Astrocyte (in vitro differentiated cells and primary cell): ENCODE data around the gene RAB5IF. TPM values are rescaled to one million over a fixed set of nuclear protein-coding genes. Genes with fewer than 3 reads are reported as not detected.
A peak's percentile ranks its signal among the peaks of the same experiment; 100 is the strongest.
"Not testable (repeated sequence)": the region's sequence is repeated elsewhere in the genome, so short reads cannot be mapped to it uniquely, and the experiment has no call there.

ENCODE experiments used
- DNase-seq: peaks from one replicate; pipeline ENCODE4 v3.0.0-alpha.2; 2010; ENCODE audit warnings: low read depth
- FAIRE-seq: peaks from 2 replicates; lab custom pipeline; 2011; peaks lifted over from hg19 to GRCh38; lab: Jason Lieb, UNC
- H2AFZ ChIP-seq: 2 replicates; pipeline ENCODE4 v1.6.0; 2012; ENCODE audit warnings: low read depth, low read length, inconsistent platforms
- H3K27ac ChIP-seq: 2 replicates; pipeline ENCODE4 v1.5.1; 2011; ENCODE audit warnings: low read depth, low read length, inconsistent platforms
- H3K27me3 ChIP-seq: 2 replicates; pipeline ENCODE4 v1.6.0; 2011; ENCODE audit warnings: low read length, inconsistent platforms; ENCODE audit not compliant: insufficient read depth
- H3K36me3 ChIP-seq: 2 replicates; pipeline ENCODE4 v1.5.1; 2011; ENCODE audit warnings: low read length, inconsistent platforms; ENCODE audit not compliant: insufficient read depth
- H3K4me1 ChIP-seq: 2 replicates; pipeline ENCODE4 v1.5.1; 2011; ENCODE audit warnings: low read length, inconsistent platforms; ENCODE audit not compliant: insufficient read depth
- H3K4me2 ChIP-seq: 2 replicates; pipeline ENCODE4 v1.6.0; 2012; ENCODE audit warnings: low read length, inconsistent platforms
- H3K4me3 ChIP-seq: 2 replicates; pipeline ENCODE4 v1.5.1; 2011; ENCODE audit warnings: low read depth, mild to moderate bottlenecking, low read length, inconsistent platforms; ENCODE audit not compliant: insufficient read depth
- H3K79me2 ChIP-seq: 2 replicates; pipeline ENCODE4 v1.6.0; 2012; ENCODE audit warnings: mild to moderate bottlenecking, low read length, inconsistent platforms; ENCODE audit not compliant: insufficient read depth
- H3K9ac ChIP-seq: 2 replicates; pipeline ENCODE4 v1.6.0; 2012; ENCODE audit warnings: mild to moderate bottlenecking, low read length, inconsistent platforms
- H3K9me3 ChIP-seq: 2 replicates; pipeline ENCODE4 v1.5.1; 2012; ENCODE audit warnings: low read depth, mild to moderate bottlenecking, low read length, inconsistent platforms; ENCODE audit not compliant: insufficient read depth
- H4K20me1 ChIP-seq: 2 replicates; pipeline ENCODE4 v1.6.0; 2012; ENCODE audit warnings: low read length, inconsistent platforms; ENCODE audit not compliant: insufficient read depth
- H3K27ac Mint-ChIP-seq: one replicate; pipeline ENCODE4 v1.8.0; 2021; ENCODE audit warnings: mild to moderate bottlenecking, mixed read lengths; ENCODE audit not compliant: unreplicated experiment
- H3K27me3 Mint-ChIP-seq: one replicate; pipeline ENCODE4 v1.8.0; 2021; ENCODE audit warnings: low read depth, mixed read lengths; ENCODE audit not compliant: unreplicated experiment
- H3K36me3 Mint-ChIP-seq: one replicate; pipeline ENCODE4 v1.8.0; 2021; ENCODE audit warnings: low read depth, mixed read lengths; ENCODE audit not compliant: unreplicated experiment
- H3K4me1 Mint-ChIP-seq: one replicate; pipeline ENCODE4 v1.8.0; 2021; ENCODE audit warnings: low read depth, mixed read lengths; ENCODE audit not compliant: unreplicated experiment
- H3K4me3 Mint-ChIP-seq: one replicate; pipeline ENCODE4 v1.8.0; 2021; ENCODE audit warnings: mild to moderate bottlenecking, moderate library complexity, mixed read lengths; ENCODE audit not compliant: unreplicated experiment
- H3K9me3 Mint-ChIP-seq: one replicate; pipeline ENCODE4 v1.8.0; 2021; ENCODE audit warnings: mild to moderate bottlenecking, mixed read lengths; ENCODE audit not compliant: unreplicated experiment
- EZH2 ChIP-seq: IDR thresholded peaks from 2 replicates; pipeline ENCODE4 v1.6.1; 2012; ENCODE audit warnings: mild to moderate bottlenecking, low read length, inconsistent platforms; ENCODE audit not compliant: insufficient read depth
- total RNA-seq: library from RNA; stranded (reverse); gene quantifications from 2 replicates; pipeline ENCODE4 v1.2.1, GENCODE V29; 2021
- TF ChIP-seq, protein P1 (sequence below): IDR thresholded peaks from 2 replicates; pipeline ENCODE4 v1.5.1; 2011; ENCODE audit warnings: low read depth, mild to moderate bottlenecking, inconsistent platforms, low read length, moderate library complexity; ENCODE audit not compliant: insufficient read depth

Gene RAB5IF
- total RNA-seq, 1 donor from 2014 or later, result 117 TPM

DNA sequence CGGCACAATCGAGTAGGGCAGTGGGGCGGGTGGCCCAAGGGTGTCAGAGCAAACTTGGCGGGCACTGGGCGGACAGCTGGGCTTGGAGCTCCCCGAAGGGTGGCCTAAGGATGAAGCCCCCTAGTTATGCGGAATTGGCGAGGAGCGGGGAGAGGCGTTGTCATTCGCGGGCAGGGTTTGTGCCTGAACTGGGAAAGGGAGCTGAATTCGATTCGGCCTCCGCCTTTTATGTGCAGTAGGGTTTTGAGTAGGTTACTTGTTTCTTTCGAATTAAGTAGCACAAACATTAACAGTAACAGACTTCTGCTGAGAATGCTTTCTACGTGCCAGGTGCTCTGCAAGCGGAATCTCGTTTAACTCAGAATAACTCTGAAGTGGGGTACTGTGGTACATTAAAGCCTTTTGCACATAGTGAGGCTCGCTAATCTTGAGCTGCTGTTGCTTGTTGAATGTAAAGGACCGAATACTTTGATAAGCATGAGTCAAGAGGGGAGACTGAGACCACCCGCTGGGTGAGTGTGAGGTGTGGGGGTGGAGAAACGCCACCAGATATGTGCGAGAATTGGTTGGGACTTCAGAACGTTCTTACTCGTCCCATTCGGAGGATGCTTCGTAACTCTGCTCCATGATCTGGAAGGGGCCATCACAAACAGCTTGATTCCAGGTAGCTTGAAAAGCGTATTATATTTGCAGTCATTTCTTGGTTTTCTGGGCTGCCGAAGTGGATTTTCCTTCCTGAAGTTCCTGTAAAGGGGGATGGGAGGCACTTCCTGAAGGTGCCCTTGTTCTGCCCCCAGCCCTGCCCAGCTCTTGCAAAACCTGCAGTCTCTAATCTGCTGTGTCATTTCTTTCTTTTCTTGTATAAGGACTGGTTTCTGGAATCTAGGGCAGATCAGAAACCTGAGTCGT lies 833 bp downstream of the RAB5IF start:
- Mint-ChIP-seq H3K4me3 (peak overlapping the region; percentile 99), H3K9me3 (no peaks in the 10 kb centered on the region), H3K36me3 (peaks cover 2% of the 10 kb centered on the region), H3K27ac (peak overlapping the region; percentile 83), H3K4me1 (peaks cover 7% of the 10 kb centered on the region), H3K27me3 (peaks cover 1% of the 10 kb centered on the region)
- peaks cover 19% of the 10 kb centered on the region for H3K36me3 ChIP-seq
- FAIRE-seq, result no peak
- H3K27ac ChIP-seq, result peak overlapping the region; percentile 64
- peak overlapping the region; percentile 80 for H2AFZ ChIP-seq
- H3K27me3 ChIP-seq, result no peaks in the 10 kb centered on the region
- peaks cover 21% of the 10 kb centered on the region for H3K4me1 ChIP-seq
- H3K9me3 ChIP-seq, result no peaks in the 10 kb centered on the region
- no peak for TF ChIP-seq EZH2
- TF ChIP-seq, protein P1, sequence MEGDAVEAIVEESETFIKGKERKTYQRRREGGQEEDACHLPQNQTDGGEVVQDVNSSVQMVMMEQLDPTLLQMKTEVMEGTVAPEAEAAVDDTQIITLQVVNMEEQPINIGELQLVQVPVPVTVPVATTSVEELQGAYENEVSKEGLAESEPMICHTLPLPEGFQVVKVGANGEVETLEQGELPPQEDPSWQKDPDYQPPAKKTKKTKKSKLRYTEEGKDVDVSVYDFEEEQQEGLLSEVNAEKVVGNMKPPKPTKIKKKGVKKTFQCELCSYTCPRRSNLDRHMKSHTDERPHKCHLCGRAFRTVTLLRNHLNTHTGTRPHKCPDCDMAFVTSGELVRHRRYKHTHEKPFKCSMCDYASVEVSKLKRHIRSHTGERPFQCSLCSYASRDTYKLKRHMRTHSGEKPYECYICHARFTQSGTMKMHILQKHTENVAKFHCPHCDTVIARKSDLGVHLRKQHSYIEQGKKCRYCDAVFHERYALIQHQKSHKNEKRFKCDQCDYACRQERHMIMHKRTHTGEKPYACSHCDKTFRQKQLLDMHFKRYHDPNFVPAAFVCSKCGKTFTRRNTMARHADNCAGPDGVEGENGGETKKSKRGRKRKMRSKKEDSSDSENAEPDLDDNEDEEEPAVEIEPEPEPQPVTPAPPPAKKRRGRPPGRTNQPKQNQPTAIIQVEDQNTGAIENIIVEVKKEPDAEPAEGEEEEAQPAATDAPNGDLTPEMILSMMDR, result no peak
- H4K20me1 ChIP-seq, result peaks cover 37% of the 10 kb centered on the region
- peak overlapping the region; percentile 86 for H3K4me3 ChIP-seq
- DNase-seq, result no peak
- peak overlapping the region; percentile 84 for H3K4me2 ChIP-seq
- peaks cover 33% of the 10 kb centered on the region for H3K79me2 ChIP-seq
- peak overlapping the region; percentile 92 for H3K9ac ChIP-seq

DNA sequence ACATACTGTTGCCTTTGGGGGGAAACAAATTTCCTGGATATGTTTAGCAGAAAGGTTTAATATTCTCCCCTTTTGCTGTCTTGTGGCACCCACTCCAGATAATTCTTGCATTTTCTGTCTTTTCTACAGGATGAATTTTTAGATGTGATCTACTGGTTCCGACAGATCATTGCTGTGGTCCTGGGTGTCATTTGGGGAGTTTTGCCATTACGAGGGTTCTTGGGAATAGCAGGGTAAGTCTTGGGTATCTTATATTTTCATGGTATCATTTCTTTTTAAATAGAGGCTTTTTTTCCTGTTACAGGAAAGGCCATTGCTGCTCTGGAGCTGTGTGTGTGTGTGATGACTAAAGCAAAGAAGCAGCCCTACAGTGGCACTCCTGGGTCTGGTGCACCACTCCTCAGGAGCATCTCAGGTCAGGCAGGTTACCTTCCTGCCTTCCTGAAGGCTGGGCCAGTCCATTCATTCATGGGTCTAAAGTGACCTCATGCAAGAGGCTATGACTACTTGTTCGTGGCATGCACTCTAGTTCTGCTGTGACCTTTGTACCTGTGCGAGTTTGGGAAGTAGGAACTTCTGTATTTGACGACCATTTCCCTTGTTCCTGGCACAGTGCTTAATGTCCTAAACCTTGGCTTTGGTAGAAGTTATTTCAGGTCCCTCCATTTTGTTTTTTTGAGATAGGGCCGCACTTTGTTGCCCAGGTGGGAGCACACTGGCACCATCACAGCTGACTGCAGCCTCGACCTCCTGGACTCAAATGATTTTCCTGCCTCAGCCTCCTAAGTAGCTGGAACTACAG lies 2.2 kb downstream of the RAB5IF start:
- Mint-ChIP-seq H3K27me3 (no peaks in the 10 kb centered on the region), H3K4me3 (peak overlapping the region; percentile 79), H3K36me3 (peaks cover 10% of the 10 kb centered on the region), H3K9me3 (no peaks in the 10 kb centered on the region), H3K4me1 (peaks cover 7% of the 10 kb centered on the region), H3K27ac (peak overlapping the region; percentile 54)
- DNase-seq, result no peak
- peak overlapping the region; percentile 84 for H3K4me2 ChIP-seq
- peaks cover 23% of the 10 kb centered on the region for H3K36me3 ChIP-seq
- H3K27ac ChIP-seq, result no peak overlapping the region
- peaks cover 37% of the 10 kb centered on the region for H3K79me2 ChIP-seq
- no peak overlapping the region for H3K9ac ChIP-seq
- no peak overlapping the region for H3K4me3 ChIP-seq
- no peaks in the 10 kb centered on the region for H3K27me3 ChIP-seq
- H3K4me1 ChIP-seq, result peaks cover 21% of the 10 kb centered on the region
- FAIRE-seq, result no peak
- H3K9me3 ChIP-seq, result no peaks in the 10 kb centered on the region
- H2AFZ ChIP-seq, result no peak overlapping the region
- TF ChIP-seq EZH2, result no peak
- TF ChIP-seq, protein P1, result no peak
- H4K20me1 ChIP-seq, result peaks cover 51% of the 10 kb centered on the region

DNA sequence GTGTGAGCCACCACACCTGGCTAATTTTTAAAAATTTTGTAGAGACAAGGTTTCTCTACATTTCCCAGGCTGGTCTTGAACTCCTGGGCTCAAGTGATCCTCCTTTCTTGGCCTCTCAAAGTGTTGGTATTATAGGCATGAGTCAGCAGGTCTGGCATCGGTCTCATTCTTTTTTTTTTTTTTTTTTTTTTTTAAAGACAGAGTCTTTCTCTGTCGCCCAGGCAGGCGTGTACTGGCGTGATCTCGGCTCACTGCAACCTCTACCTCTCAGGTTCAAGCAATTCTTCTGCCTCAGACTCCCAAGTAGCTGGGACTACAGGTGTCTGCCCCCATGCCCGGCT lies 2.8 kb downstream of the RAB5IF start:
- not testable (repeated sequence) for H3K27me3 Mint-ChIP-seq, H3K27me3 ChIP-seq, DNase-seq, H3K4me2 ChIP-seq, H3K4me1 Mint-ChIP-seq, H3K27ac ChIP-seq, H3K4me3 ChIP-seq, FAIRE-seq, H3K9ac ChIP-seq, H3K9me3 ChIP-seq, H3K4me3 Mint-ChIP-seq, H2AFZ ChIP-seq, H3K27ac Mint-ChIP-seq, H3K9me3 Mint-ChIP-seq
- H3K36me3 Mint-ChIP-seq, result peaks cover 13% of the 10 kb centered on the region
- peaks cover 23% of the 10 kb centered on the region for H3K36me3 ChIP-seq
- H3K4me1 ChIP-seq, result peaks cover 21% of the 10 kb centered on the region
- peaks cover 56% of the 10 kb centered on the region for H4K20me1 ChIP-seq
- peaks cover 37% of the 10 kb centered on the region for H3K79me2 ChIP-seq
